Activated naive CD4-positive, alpha-beta T cell treated with anti-CD3 and anti-CD28 coated beads, Interleukin-2, amount 10 ng/mL, durations not matched to agents 5 hours and 36 hours (primary cell): ENCODE measurements around the gene NCAPG. TPM values are rescaled to one million over a fixed set of nuclear protein-coding genes. Genes with fewer than 3 reads are reported as not detected.

Experiments used
- total RNA-seq, 2 experiments: library from RNA; stranded (reverse); gene quantifications; one replicate each; pipeline ENCODE4 v1.2.3, GENCODE V29; 2021

Gene NCAPG
- 10 to 100 TPM; 56.5 to 62.7 TPM for total RNA-seq

GRCh38 chr4:17810260-17811077, at the start of gene NCAPG, which contains the start of gene DCAF16:
NCAPG (plus strand) TSS chr4:17810979; CDS start chr4:17811078, 99 bp downstream.
DCAF16 (minus strand) TSS chr4:17810757; CDS start chr4:17804141, 6,616 bp downstream.

GRCh38 chr4:17781300-17782287, 29.2 kb upstream of the NCAPG start, which contains the start of gene FAM184B:
FAM184B (minus strand) TSS chr4:17781621; CDS start chr4:17781299, 322 bp downstream.

Other genes starting within 250 kb of the NCAPG start
- 10 to 100 TPM; 58.5 to 58.7 TPM for gene LAP3, start 233.8 kb upstream of the NCAPG start, total RNA-seq
- 10 to 100 TPM; 53.7 to 56.8 TPM for gene MED28, start 196.3 kb upstream of the NCAPG start, total RNA-seq
- gene FAM184B, start 29.4 kb upstream of the NCAPG start, total RNA-seq = not detected
- 10 to 100 TPM; 42.3 to 43.1 TPM for gene DCAF16, start 222 bp upstream of the NCAPG start, total RNA-seq
- gene LCORL, start 210.8 kb downstream of the NCAPG start, total RNA-seq = 10 to 100 TPM; 11.4 to 11.9 TPM